HEK293 (cell line): ENCODE data around the gene STX1B.

Experiments
- CTCF ChIA-PET: fragments of 350-600 bp; formaldehyde crosslinking; extraction: SDS; loops from one replicate; lab custom pipeline; 2021; ENCODE audit warnings: antibody characterized with exemption; lab: Yijun Ruan, JAX
- POLR2A ChIA-PET: fragments of 300-600 bp; formaldehyde crosslinking; extraction: SDS; loops from one replicate; lab custom pipeline; 2020; ENCODE audit warnings: antibody characterized with exemption, inconsistent platforms; lab: Yijun Ruan, JAX
- H3K27ac ChIP-seq: fragments of 200-500 bp; sonication (Bioruptor generic); 2 replicates; pipeline ENCODE4 v1.5.1; 2014; ENCODE audit warnings: low read depth, low read length, control low read depth, inconsistent platforms; ENCODE audit errors: extremely low read depth
- H3K36me3 ChIP-seq, 2 experiments: fragments of 200-500 bp in 1 of 2; sonication (Bioruptor generic) in 1 of 2; 1 replicate in 1 of 2; 2 replicates in 1 of 2; pipeline ENCODE4 v1.5.1; 2014 to 2017; ENCODE audit warnings: inconsistent platforms in 2 of 2, low read length in 2 of 2; ENCODE audit not compliant: control insufficient read depth in 2 of 2, insufficient read depth in 1 of 2
- H3K4me1 ChIP-seq: fragments of 200-500 bp; sonication (Bioruptor generic); 2 replicates; pipeline ENCODE4 v1.5.1; 2014; ENCODE audit warnings: mild to moderate bottlenecking, low read length, inconsistent platforms; ENCODE audit not compliant: control insufficient read depth, insufficient read depth
- H3K4me3 ChIP-seq: 2 replicates; pipeline ENCODE4 v1.5.1; 2011; ENCODE audit warnings: low read depth, mild to moderate bottlenecking, control low read depth, low read length, moderate library complexity
- H3K9me3 ChIP-seq: fragments of 200-500 bp; sonication (Bioruptor generic); 2 replicates; pipeline ENCODE4 v1.5.1; 2014; ENCODE audit warnings: low read depth, low read length, inconsistent platforms; ENCODE audit not compliant: control insufficient read depth, insufficient read depth
- GFI1B ChIP-seq: fragments of 450-650 bp; formaldehyde crosslinking; IDR thresholded peaks from 2 replicates; pipeline ENCODE4 v1.5.1; 2016; ENCODE audit warnings: missing biosample characterization, missing genetic modification characterization
- GLIS1 ChIP-seq: fragments of 450-650 bp; formaldehyde crosslinking; IDR thresholded peaks from 2 replicates; pipeline ENCODE4 v1.5.1; 2016; ENCODE audit warnings: missing biosample characterization, missing genetic modification characterization
- GLIS2 ChIP-seq: fragments of 450-650 bp; formaldehyde crosslinking; IDR thresholded peaks from 2 replicates; pipeline ENCODE4 v1.5.1; 2016; ENCODE audit warnings: missing biosample characterization, missing genetic modification characterization
- OSR2 ChIP-seq: fragments of 450-650 bp; formaldehyde crosslinking; IDR thresholded peaks from 2 replicates; pipeline ENCODE4 v1.5.1; 2016; ENCODE audit warnings: missing biosample characterization, missing genetic modification characterization
- SP7 ChIP-seq: fragments of 450-650 bp; formaldehyde crosslinking; IDR thresholded peaks from 2 replicates; pipeline ENCODE4 v1.5.1; 2016; ENCODE audit warnings: missing biosample characterization, missing genetic modification characterization
- ZBTB17 ChIP-seq: fragments of 450-650 bp; formaldehyde crosslinking; IDR thresholded peaks from 2 replicates; pipeline ENCODE4 v1.5.1; 2016; ENCODE audit warnings: missing biosample characterization, missing genetic modification characterization
- ZBTB21 ChIP-seq: fragments of 450-650 bp; formaldehyde crosslinking; IDR thresholded peaks from 2 replicates; pipeline ENCODE4 v1.5.1; 2017; ENCODE audit warnings: missing biosample characterization, missing genetic modification characterization
- ZBTB48 ChIP-seq: fragments of 450-650 bp; formaldehyde crosslinking; IDR thresholded peaks from 2 replicates; pipeline ENCODE4 v1.5.1; 2016; ENCODE audit warnings: missing biosample characterization, missing genetic modification characterization
- ZBTB8A ChIP-seq: fragments of 450-650 bp; formaldehyde crosslinking; IDR thresholded peaks from 2 replicates; pipeline ENCODE4 v1.5.1; 2016; ENCODE audit warnings: missing biosample characterization, missing genetic modification characterization
- ZEB2 ChIP-seq: fragments of 450-650 bp; formaldehyde crosslinking; IDR thresholded peaks from 2 replicates; pipeline ENCODE4 v1.5.1; 2016; ENCODE audit warnings: missing biosample characterization, missing genetic modification characterization
- ZFP3 ChIP-seq: fragments of 450-650 bp; formaldehyde crosslinking; IDR thresholded peaks from 2 replicates; pipeline ENCODE4 v1.5.1; 2016; ENCODE audit warnings: low read depth, missing biosample characterization, missing genetic modification characterization
- ZNF146 ChIP-seq: fragments of 450-650 bp; formaldehyde crosslinking; IDR thresholded peaks from 2 replicates; pipeline ENCODE4 v1.5.1; 2016; ENCODE audit warnings: missing biosample characterization, missing genetic modification characterization
- ZNF24 ChIP-seq: fragments of 450-650 bp; formaldehyde crosslinking; IDR thresholded peaks from 2 replicates; pipeline ENCODE4 v1.5.1; 2016; ENCODE audit warnings: missing biosample characterization, missing genetic modification characterization
- ZNF311 ChIP-seq: fragments of 450-650 bp; formaldehyde crosslinking; IDR thresholded peaks from 2 replicates; pipeline ENCODE4 v1.5.1; 2017; ENCODE audit warnings: missing biosample characterization, missing genetic modification characterization, borderline replicate concordance
- ZNF341 ChIP-seq: fragments of 450-650 bp; formaldehyde crosslinking; IDR thresholded peaks from 2 replicates; pipeline ENCODE4; 2016; ENCODE audit warnings: low read depth, missing biosample characterization, missing genetic modification characterization
- ZNF48 ChIP-seq: fragments of 450-650 bp; formaldehyde crosslinking; IDR thresholded peaks from 2 replicates; pipeline ENCODE4 v1.5.1; 2016; ENCODE audit warnings: missing biosample characterization, missing genetic modification characterization
- ZNF510 ChIP-seq: fragments of 450-650 bp; formaldehyde crosslinking; IDR thresholded peaks from 2 replicates; pipeline ENCODE4 v1.5.1; 2018; ENCODE audit warnings: mild to moderate bottlenecking, missing genetic modification characterization, missing biosample characterization; ENCODE audit not compliant: insufficient replicate concordance
- ZNF600 ChIP-seq: fragments of 450-650 bp; formaldehyde crosslinking; IDR thresholded peaks from 2 replicates; pipeline ENCODE4 v1.5.1; 2016; ENCODE audit warnings: missing biosample characterization, missing genetic modification characterization
- ZNF629 ChIP-seq: fragments of 450-650 bp; formaldehyde crosslinking; IDR thresholded peaks from 2 replicates; pipeline ENCODE4 v1.5.1; 2017; ENCODE audit warnings: missing biosample characterization, missing genetic modification characterization
- ZSCAN16 ChIP-seq: fragments of 450-650 bp; formaldehyde crosslinking; IDR thresholded peaks from 2 replicates; pipeline ENCODE4 v1.5.1; 2016; ENCODE audit warnings: missing biosample characterization, missing genetic modification characterization
- TF ChIP-seq, protein P1 (sequence below): fragments of 450-650 bp; formaldehyde crosslinking; IDR thresholded peaks from 2 replicates; pipeline ENCODE4 v1.5.1; 2016; ENCODE audit warnings: missing biosample characterization, missing genetic modification characterization
- TF ChIP-seq, protein P2 (sequence below): fragments of 450-650 bp; formaldehyde crosslinking; IDR thresholded peaks from 2 replicates; pipeline ENCODE4 v1.5.1; 2016; ENCODE audit warnings: missing biosample characterization, missing genetic modification characterization
- TF ChIP-seq, protein P3 (sequence below): fragments of 450-650 bp; formaldehyde crosslinking; IDR thresholded peaks from 2 replicates; pipeline ENCODE4 v1.5.1; 2016; ENCODE audit warnings: missing biosample characterization, missing genetic modification characterization
- TF ChIP-seq, protein P4 (sequence below): fragments of 450-650 bp; formaldehyde crosslinking; IDR thresholded peaks from 2 replicates; pipeline ENCODE4 v1.5.1; 2016; ENCODE audit warnings: missing biosample characterization, missing genetic modification characterization
- TF ChIP-seq, protein P5 (sequence below): fragments of 450-650 bp; formaldehyde crosslinking; IDR thresholded peaks from 2 replicates; pipeline ENCODE4 v1.5.1; 2016; ENCODE audit warnings: missing biosample characterization, missing genetic modification characterization

Gene STX1B

DNA sequence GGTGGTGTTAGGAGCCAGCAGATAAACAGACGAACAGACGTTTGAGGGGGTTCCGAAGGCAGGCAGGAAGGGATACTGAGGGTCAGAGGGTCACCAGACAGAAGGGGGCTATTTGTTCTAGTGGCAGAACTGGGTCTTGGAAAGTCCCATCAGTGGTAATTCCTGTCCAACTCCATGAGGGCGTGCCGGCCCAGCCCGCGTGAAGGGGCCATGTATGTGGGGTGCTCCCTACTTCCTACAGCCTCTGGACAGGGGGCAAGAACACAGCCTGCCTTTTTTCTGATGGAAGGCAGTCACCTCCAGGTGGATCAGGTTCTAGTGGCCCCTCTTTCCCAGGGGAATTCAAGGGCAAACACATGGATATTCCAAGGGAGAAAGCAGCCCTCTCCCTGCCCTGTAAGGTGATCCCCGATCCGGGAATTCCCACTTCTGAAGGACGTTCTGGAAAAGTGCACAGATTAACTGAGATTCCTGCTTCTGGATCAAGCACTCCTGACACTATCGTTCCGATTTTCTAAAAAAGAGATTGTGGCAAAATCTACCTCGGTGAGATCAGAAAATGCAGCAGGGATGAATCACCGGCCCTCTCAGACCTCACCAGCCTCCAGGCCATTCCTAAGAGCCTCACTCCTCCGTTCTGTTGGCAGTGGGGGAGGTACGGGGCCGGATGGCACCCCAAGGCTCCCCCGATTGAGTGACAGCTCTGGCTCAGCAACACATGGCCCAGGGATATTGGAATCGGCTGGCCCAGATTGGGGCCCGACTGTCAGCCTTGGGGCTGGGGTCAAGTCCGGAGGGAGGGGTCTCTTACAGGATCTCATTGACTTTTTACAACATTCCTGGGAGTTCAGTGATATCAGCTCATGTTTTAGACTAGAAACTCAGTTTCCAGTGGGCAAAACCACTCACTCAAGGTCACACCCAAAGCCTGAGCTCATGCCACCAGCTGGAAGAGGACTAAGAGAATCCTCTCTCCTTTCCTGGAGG, 12.4 kb downstream of the STX1B start:
- peak overlapping the region; percentile 47 for H3K4me3 ChIP-seq
- no peaks in the 10 kb centered on the region for H3K36me3 ChIP-seq
- peaks cover 5% of the 10 kb centered on the region for H3K4me1 ChIP-seq
- ChIA-PET CTCF (interaction anchor here (0.6 to 2.3 kb wide), 7 partner anchors 11 to 137 kb away, joined by 3 to 19 read pairs (median 3); partner anchors contain the start of gene HSD3B7), POLR2A (interaction anchor here (0.5 to 2.7 kb wide), 11 partner anchors 12 to 1144 kb away, joined by 3 to 6 read pairs (median 3); partner anchors contain the start of genes ZNF646 and ZNF668)
- H3K27ac ChIP-seq = peak overlapping the region; percentile 17; the same call in 1 of the 2 replicates
- H3K9me3 ChIP-seq = no peaks in the 10 kb centered on the region
- TF ChIP-seq ZNF600 (tag by site-specific recombination) (peak; percentile 60), ZNF629 (tag by site-specific recombination) (0 out of 2 replicates have a peak, but pooled peaks have one; percentile 10), ZNF311 (tag by site-specific recombination) (no peak), ZBTB17 (tag by site-specific recombination) (peak; percentile 63), OSR2 (tag by site-specific recombination) (no peak), ZEB2 (tag by site-specific recombination) (no peak), SP7 (peak; percentile 57; the same call in 1 of the 2 replicates), GLIS2 (tag by site-specific recombination) (peak; percentile 45; the same call in 1 of the 2 replicates), GFI1B (tag by site-specific recombination) (peak; percentile 89), ZNF341 (tag by site-specific recombination) (peak; percentile 31; the same call in 1 of the 2 replicates), GLIS1 (tag by site-specific recombination) (peak; percentile 37; the same call in 1 of the 2 replicates), ZBTB48 (tag by site-specific recombination) (no peak), ZBTB8A (tag by site-specific recombination) (no peak), ZFP3 (tag by site-specific recombination) (no peak), ZNF510 (no peak), ZNF24 (tag by site-specific recombination) (no peak), ZNF146 (no peak), ZNF48 (tag by site-specific recombination) (no peak), ZSCAN16 (no peak), ZBTB21 (tag by site-specific recombination) (0 out of 2 replicates have a peak, but pooled peaks have one; percentile 9)
- TF ChIP-seq, protein P1, sequence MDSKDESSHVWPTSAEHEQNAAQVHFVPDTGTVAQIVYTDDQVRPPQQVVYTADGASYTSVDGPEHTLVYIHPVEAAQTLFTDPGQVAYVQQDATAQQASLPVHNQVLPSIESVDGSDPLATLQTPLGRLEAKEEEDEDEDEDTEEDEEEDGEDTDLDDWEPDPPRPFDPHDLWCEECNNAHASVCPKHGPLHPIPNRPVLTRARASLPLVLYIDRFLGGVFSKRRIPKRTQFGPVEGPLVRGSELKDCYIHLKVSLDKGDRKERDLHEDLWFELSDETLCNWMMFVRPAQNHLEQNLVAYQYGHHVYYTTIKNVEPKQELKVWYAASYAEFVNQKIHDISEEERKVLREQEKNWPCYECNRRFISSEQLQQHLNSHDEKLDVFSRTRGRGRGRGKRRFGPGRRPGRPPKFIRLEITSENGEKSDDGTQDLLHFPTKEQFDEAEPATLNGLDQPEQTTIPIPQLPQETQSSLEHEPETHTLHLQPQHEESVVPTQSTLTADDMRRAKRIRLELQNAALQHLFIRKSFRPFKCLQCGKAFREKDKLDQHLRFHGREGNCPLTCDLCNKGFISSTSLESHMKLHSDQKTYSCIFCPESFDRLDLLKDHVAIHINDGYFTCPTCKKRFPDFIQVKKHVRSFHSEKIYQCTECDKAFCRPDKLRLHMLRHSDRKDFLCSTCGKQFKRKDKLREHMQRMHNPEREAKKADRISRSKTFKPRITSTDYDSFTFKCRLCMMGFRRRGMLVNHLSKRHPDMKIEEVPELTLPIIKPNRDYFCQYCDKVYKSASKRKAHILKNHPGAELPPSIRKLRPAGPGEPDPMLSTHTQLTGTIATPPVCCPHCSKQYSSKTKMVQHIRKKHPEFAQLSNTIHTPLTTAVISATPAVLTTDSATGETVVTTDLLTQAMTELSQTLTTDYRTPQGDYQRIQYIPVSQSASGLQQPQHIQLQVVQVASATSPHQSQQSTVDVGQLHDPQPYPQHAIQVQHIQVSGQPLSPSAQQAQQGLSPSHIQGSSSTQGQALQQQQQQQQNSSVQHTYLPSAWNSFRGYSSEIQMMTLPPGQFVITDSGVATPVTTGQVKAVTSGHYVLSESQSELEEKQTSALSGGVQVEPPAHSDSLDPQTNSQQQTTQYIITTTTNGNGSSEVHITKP (tag by site-specific recombination) = peak; percentile 40; the same call in 1 of the 2 replicates
- TF ChIP-seq, protein P2, sequence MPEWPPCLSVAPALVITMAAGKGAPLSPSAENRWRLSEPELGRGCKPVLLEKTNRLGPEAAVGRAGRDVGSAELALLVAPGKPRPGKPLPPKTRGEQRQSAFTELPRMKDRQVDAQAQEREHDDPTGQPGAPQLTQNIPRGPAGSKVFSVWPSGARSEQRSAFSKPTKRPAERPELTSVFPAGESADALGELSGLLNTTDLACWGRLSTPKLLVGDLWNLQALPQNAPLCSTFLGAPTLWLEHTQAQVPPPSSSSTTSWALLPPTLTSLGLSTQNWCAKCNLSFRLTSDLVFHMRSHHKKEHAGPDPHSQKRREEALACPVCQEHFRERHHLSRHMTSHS = no peak
- TF ChIP-seq, protein P3, sequence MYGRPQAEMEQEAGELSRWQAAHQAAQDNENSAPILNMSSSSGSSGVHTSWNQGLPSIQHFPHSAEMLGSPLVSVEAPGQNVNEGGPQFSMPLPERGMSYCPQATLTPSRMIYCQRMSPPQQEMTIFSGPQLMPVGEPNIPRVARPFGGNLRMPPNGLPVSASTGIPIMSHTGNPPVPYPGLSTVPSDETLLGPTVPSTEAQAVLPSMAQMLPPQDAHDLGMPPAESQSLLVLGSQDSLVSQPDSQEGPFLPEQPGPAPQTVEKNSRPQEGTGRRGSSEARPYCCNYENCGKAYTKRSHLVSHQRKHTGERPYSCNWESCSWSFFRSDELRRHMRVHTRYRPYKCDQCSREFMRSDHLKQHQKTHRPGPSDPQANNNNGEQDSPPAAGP (tag by site-specific recombination) = 0 out of 2 replicates have a peak, but pooled peaks have one; percentile 17
- TF ChIP-seq, protein P4, sequence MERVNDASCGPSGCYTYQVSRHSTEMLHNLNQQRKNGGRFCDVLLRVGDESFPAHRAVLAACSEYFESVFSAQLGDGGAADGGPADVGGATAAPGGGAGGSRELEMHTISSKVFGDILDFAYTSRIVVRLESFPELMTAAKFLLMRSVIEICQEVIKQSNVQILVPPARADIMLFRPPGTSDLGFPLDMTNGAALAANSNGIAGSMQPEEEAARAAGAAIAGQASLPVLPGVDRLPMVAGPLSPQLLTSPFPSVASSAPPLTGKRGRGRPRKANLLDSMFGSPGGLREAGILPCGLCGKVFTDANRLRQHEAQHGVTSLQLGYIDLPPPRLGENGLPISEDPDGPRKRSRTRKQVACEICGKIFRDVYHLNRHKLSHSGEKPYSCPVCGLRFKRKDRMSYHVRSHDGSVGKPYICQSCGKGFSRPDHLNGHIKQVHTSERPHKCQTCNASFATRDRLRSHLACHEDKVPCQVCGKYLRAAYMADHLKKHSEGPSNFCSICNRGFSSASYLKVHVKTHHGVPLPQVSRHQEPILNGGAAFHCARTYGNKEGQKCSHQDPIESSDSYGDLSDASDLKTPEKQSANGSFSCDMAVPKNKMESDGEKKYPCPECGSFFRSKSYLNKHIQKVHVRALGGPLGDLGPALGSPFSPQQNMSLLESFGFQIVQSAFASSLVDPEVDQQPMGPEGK (tag by site-specific recombination) = peak; percentile 54; the same call in 1 of the 2 replicates
- TF ChIP-seq, protein P5, sequence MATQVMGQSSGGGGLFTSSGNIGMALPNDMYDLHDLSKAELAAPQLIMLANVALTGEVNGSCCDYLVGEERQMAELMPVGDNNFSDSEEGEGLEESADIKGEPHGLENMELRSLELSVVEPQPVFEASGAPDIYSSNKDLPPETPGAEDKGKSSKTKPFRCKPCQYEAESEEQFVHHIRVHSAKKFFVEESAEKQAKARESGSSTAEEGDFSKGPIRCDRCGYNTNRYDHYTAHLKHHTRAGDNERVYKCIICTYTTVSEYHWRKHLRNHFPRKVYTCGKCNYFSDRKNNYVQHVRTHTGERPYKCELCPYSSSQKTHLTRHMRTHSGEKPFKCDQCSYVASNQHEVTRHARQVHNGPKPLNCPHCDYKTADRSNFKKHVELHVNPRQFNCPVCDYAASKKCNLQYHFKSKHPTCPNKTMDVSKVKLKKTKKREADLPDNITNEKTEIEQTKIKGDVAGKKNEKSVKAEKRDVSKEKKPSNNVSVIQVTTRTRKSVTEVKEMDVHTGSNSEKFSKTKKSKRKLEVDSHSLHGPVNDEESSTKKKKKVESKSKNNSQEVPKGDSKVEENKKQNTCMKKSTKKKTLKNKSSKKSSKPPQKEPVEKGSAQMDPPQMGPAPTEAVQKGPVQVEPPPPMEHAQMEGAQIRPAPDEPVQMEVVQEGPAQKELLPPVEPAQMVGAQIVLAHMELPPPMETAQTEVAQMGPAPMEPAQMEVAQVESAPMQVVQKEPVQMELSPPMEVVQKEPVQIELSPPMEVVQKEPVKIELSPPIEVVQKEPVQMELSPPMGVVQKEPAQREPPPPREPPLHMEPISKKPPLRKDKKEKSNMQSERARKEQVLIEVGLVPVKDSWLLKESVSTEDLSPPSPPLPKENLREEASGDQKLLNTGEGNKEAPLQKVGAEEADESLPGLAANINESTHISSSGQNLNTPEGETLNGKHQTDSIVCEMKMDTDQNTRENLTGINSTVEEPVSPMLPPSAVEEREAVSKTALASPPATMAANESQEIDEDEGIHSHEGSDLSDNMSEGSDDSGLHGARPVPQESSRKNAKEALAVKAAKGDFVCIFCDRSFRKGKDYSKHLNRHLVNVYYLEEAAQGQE (tag by site-specific recombination) = no peak
